Measurements from ENCODE around the gene ABCA1. TPM values are rescaled to one million over a fixed set of nuclear protein-coding genes. Genes with fewer than 3 reads are reported as not detected.

ABCA1 gene
- total and polyA plus RNA-seq, 2 of the 13 experiments (the other 11 are each of a cell fraction or from before 2014, with no cell fraction given) = 26.8 to 63.8 TPM

GRCh38 chr9:104900324-104900723 is 27.6 kb downstream of the ABCA1 start:
- Histone ChIP-seq H3K27me3 (ENCODE audit: control insufficient read depth in 1 of 2, insufficient read depth in 2 of 2, low read length in 2 of 2) (no peaks in the 10 kb centered on the region), H3K36me3 (replicated peaks in 1 of 2; ENCODE audit: control insufficient read depth in 1 of 2, insufficient read depth in 2 of 2, low read length in 2 of 2) (peaks cover 1 to 5% of the 10 kb centered on the region in 2 experiments; a peak in 2 of 5 replicates), H4K20me1 (ENCODE audit: insufficient read depth, low read length) (no peaks in the 10 kb centered on the region), H3K4me1 (ENCODE audit: insufficient read depth, low read length) (peaks cover 100% of the 10 kb centered on the region), H2AFZ (ENCODE audit: low read length) (no peak overlapping the region), H3K4me3 (replicated peaks in 1 of 3; ENCODE audit: insufficient read depth in 1 of 3, low read depth in 2 of 3, low read length in 3 of 3) (peak overlapping the region in 2 of 3 experiments; percentile 32 to 59; a peak in 3 of 6 replicates), H3K79me2 (ENCODE audit: insufficient read depth, low read length) (peaks cover 90% of the 10 kb centered on the region), H3K4me2 (ENCODE audit: low read depth, low read length) (peak overlapping the region; percentile 81), H3K9me3 (ENCODE audit: low read length) (no peaks in the 10 kb centered on the region), H3K27ac (ENCODE audit: extremely low read length, insufficient read depth, low read length) (peak overlapping the region; percentile 93), H3K9ac (ENCODE audit: insufficient read depth, low read depth, low read length) (peak overlapping the region; percentile 64)
- in situ Hi-C loops (cut with HindIII; ENCODE audit: extremely low pct_ligation_motif_present, low pct_unique_long_range_greater_than_20kb) (no loop called here), intact Hi-C loops (cut with micrococcal nuclease; ENCODE audit: unreplicated experiment) (no loop called here)
- 57% methylated on average over 3 of the region's 3 CpGs for WGBS (ENCODE audit: low lambda C conversion rate)
- DNase-seq (ENCODE audit: low spot score) (no peak), ATAC-seq (peak; percentile 48), FAIRE-seq (no peak)
- BruUV-seq (replicated peaks) = no TSS peak
- ChIA-PET CTCF (ENCODE audit: low intra/inter-chr PET ratio, low total read pairs) (no interaction called here), POLR2A (interaction anchor here (1.1 to 4.1 kb wide), 8 partner anchors 11 to 344 kb away, joined by 3 to 94 read pairs (median 8); partner anchors contain the start of genes ABCA1 and SLC44A1)
- TF ChIP-seq ARNTL (CRISPR knock-in tag; IDR thresholded peaks at IDR 0.05) (0 out of 2 replicates have a peak, but pooled peaks have one; percentile 11), ZSCAN25 (CRISPR knock-in tag; IDR thresholded peaks at IDR 0.05) (no peak), ZNF790 (CRISPR knock-in tag; IDR thresholded peaks at IDR 0.05; ENCODE audit: borderline replicate concordance) (peak; percentile 65; the same call in 1 of the 2 replicates), SRY (CRISPR knock-in tag; IDR thresholded peaks at IDR 0.05) (0 out of 2 replicates have a peak, but pooled peaks have one; percentile 32), NFKB2 (CRISPR knock-in tag; IDR thresholded peaks at IDR 0.05; ENCODE audit: borderline replicate concordance) (no peak), ZNF607 (CRISPR knock-in tag; IDR thresholded peaks at IDR 0.05; ENCODE audit: borderline replicate concordance) (0 out of 2 replicates have a peak, but pooled peaks have one; percentile 3), MTERF4 (CRISPR knock-in tag; IDR thresholded peaks at IDR 0.05) (0 out of 2 replicates have a peak, but pooled peaks have one; percentile 52), RBM22 (optimal IDR thresholded peaks at IDR 0.05; ENCODE audit: low read length) (peak; percentile 16)
